Retina (tissue), 1 donor: ENCODE measurements around the gene MYO7B.
A peak's percentile ranks its signal among the peaks of the same experiment; 100 is the strongest.

Experiments
- DNase-seq: peaks from one replicate; pipeline ENCODE4 v3.0.0-alpha.2; 2016

Gene MYO7B

GRCh38 chr2:127640082-127641072 is 104.9 kb downstream of the MYO7B start:
- DNase-seq, result peak; percentile 62

GRCh38 chr2:127641133-127641532 is 105.7 kb downstream of the MYO7B start:
- DNase-seq, result no peak

GRCh38 chr2:127641846-127642507 is 106.5 kb downstream of the MYO7B start:
- DNase-seq, result no peak

GRCh38 chr2:127642706-127643438 is 107.4 kb downstream of the MYO7B start:
- DNase-seq, result no peak

GRCh38 chr2:127643439-127644065 is 108.1 kb downstream of the MYO7B start:
- no peak for DNase-seq

GRCh38 chr2:127644066-127645025 is 108.9 kb downstream of the MYO7B start:
- no peak for DNase-seq

- DNase-seq, result no peak
Observed at GRCh38 chr2:127645026-127645394, 109.5 kb downstream of the MYO7B start.

GRCh38 chr2:127645395-127646291 is 110.2 kb downstream of the MYO7B start, which contains the start of gene GPR17:
GPR17 (plus strand) TSS chr2:127646153; CDS start chr2:127650736, 4,583 bp downstream.
- peak; percentile 66 for DNase-seq

GRCh38 chr2:127646487-127647241 is 111.2 kb downstream of the MYO7B start:
- no peak for DNase-seq

- no peak for DNase-seq
Observed at GRCh38 chr2:127647242-127648190, 112.0 kb downstream of the MYO7B start.

- DNase-seq, result no peak
Observed at GRCh38 chr2:127648321-127648720, 112.8 kb downstream of the MYO7B start.

GRCh38 chr2:127649100-127649611 is 113.7 kb downstream of the MYO7B start:
- DNase-seq, result no peak

GRCh38 chr2:127649684-127650040 is 114.2 kb downstream of the MYO7B start:
- peak; percentile 77 for DNase-seq

GRCh38 chr2:127650041-127650784 is 114.7 kb downstream of the MYO7B start:
- no peak for DNase-seq

GRCh38 chr2:127650785-127651380 is 115.4 kb downstream of the MYO7B start:
- no peak for DNase-seq

GRCh38 chr2:127651381-127651809 is 115.9 kb downstream of the MYO7B start:
- no peak for DNase-seq

- no peak for DNase-seq
Observed at GRCh38 chr2:127651971-127652550, 116.6 kb downstream of the MYO7B start.
